NCI-H2227 (cell line): ENCODE data around the gene CEP85L.

ENCODE experiments used
- DNase-seq: peaks from one replicate; lab custom pipeline; 2025; ENCODE audit not compliant: unreplicated experiment; lab: John Stamatoyannopoulos, UW

Gene CEP85L

DNA sequence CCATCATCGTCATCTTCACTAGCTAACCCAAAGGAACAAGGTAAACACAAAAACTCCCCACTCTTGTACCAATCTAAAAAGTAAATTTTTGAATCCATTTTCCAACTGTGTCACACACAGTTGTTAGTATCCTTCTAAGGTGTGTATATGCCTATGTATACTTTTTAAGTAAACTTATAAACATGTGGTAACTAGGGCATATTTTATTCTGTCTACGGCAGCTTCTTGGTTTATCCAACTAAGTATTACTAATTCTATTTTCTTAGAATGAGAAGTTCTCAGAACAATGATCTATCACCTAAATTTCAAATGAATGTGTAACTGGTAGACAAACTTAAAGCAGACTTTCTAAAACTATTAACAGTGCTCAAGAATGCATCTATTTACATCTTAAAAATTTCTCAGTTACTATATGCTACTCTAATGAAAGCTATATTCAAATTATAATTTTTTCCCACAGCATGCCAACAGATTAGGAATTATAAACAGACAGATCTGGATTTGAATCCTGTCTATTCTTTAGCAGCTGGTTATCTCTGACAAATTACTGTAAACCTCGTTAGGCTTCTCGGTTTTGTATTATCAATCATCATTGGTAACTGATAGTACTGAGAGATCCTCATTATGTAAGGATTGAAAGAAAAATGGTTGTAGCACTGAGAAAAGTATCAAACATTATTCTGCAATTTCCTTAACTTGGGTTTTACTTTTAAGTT is 105.1 kb downstream of the CEP85L start:
- DNase-seq, result no peak

DNA sequence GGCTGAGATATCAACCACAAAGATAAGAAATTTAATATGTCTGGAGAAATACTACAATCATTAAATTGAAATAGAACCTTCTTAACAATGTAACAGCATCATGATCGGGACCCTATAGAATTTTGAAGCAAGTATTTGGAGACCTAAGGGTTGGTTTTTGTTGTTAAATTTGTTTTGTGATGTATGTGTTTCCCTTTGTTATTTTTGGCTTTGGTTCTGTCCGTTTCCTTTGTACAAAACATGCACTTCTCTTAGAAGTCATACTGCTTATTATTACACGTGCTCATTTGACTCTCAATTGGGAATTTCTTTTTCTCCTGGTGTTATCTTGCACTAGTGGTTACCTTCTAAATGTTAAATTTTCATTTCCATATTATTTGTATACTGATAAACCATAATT is 107.3 kb downstream of the CEP85L start:
- no peak for DNase-seq

DNA sequence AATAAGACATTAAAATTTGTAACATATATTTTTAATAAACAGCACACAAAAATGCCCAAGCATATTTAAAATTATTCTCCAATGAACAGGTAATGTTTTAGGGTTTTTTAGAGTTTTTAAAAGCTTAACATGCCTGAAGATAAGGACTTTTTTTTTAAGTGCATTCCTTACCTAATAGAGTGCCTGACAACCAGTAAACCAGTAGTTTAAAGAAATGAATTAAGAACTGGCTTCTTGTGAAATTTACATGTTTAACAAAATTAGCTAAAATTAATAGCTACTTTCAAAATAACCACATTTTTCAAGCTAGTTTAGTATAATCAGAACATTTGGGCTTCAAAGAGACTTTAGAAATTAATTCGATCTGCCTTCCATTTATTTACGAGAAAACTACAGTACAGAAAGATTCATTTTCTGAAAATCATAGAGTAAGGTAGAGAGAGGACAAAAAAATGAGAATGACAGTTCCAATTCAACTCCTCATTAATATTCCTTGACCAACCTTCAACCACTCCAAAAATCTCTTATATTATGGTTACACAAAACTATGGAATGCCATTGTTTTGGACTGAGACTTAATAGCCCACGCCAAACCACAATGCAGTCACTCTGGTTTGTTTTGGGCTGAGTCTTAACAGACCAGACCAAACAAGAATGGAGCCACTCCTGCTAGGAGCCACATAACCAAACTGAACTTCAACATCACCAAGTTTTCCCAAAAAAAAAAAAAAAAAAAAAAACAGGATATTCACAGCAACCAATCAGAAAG is 109.0 kb downstream of the CEP85L start:
- no peak for DNase-seq

DNA sequence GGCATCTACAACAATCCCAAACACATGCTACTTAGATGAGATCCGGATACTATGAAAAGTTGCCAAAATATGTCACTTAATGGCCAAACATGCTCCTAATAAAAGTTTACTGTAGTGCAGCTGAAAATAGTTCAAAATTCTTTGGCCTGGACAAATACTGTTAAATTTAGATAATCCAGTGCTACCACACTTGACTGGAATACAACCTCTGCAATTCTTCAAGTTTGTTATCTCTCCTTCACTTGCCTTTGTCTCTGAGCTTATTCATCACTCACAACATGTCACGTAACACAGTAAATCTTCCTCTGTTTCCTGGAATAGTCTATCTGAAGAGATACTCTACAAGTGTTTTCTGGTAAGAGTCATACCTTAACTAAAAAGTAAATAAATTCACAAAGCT is 113.8 kb downstream of the CEP85L start:
- DNase-seq, result no peak

DNA sequence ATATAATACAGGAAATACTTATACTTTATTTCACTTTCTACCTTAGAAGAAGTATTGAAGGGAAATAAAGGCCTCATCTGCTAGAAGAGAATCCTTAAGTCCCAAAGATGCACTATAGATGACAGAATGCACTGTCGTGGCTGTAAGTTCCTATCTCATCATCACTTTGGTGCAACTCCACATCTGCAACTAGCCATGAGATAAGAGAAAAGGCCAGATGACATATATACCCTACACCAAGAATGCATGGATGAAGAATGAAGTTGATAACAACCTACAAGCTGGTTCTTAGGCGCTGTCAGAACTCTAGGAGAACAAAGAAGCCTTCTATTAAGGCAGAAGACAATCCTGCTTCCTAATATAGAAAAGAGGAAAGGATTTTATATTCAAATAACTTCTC is 114.9 kb downstream of the CEP85L start:
- DNase-seq, result no peak

DNA sequence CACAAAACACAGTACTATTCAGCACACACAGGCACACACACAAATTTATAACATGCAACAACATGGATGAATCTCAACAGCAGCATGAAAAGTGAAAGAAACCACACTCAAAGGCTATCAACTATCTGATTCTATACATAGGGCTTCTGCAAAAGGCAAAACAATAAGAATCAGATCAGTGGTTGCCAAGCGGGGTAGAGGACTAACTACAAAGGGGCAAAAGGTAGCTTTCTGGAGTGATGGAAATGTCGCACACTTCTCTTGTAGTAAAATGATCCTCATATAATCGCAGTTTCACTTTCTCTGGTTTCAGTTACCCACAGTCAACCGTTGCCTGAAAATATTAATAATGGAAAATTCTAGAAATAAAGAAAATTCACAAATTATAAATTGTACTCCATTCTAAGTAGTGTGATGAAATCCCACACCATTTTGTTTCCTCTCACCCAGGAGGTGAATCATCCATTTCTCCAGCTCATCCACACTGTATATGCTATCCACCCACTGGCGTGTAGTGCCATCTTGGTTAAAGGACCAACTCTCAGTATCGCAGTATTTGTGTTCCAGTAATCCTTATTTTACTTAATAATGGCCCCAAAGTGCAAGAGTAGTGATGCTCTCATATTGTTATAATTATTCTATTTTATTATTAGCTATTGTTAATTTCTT is 116.1 kb downstream of the CEP85L start:
- DNase-seq, result no peak

DNA sequence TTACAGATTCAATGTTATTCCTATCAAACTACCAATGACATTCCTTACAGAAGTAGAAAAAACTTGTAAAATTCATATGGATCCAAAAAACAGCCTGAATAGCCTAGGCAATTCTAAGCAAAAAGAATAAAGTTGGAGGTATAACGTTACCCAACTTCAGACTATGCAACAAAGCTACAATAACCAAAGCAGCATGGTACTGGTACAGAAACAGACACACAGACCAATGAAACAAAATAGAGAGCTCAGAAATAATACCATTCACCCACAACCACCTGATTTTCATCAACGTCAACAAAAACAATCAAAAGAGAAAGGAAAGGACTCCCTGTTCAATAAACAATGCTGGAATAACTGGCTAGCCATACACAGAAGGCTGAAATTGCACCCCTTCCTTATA is 120.4 kb downstream of the CEP85L start:
- no peak for DNase-seq

DNA sequence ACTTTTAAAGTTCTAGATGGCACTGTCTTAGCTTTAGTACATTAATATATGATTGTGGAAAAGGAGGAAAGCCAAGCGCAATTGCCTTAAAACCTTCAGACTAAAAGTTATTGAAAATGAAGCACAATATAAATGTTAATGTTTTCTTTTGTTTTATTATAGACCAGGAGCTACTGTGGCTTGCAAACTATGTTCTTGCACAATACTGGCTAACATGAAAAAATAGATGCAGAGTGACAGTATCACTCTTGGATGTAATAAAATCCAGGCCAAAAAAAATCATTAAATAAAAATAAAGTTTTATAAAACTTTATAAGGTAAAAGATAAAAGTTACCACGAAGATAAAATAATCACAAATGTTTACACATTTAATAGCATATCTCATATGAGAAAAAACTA is 121.6 kb downstream of the CEP85L start:
- DNase-seq, result no peak

DNA sequence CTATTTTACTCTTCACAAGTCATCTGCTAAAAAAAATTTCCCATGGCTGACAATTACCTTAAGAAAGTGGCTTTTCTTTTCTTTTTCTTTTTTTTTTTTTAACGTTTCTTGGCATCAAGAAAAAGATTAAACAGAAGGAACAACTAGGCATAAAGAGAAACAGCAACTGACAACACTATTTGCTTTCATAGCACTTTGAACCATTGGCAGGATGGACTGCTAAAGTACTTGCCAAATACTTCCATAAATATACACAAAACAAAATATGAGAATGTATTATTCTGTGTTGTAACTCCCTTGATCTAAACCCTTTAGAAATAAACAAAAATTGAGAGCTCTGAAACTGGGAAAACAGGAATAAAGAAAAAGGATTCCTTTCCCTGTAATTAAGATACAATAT is 123.3 kb downstream of the CEP85L start:
- no peak for DNase-seq

DNA sequence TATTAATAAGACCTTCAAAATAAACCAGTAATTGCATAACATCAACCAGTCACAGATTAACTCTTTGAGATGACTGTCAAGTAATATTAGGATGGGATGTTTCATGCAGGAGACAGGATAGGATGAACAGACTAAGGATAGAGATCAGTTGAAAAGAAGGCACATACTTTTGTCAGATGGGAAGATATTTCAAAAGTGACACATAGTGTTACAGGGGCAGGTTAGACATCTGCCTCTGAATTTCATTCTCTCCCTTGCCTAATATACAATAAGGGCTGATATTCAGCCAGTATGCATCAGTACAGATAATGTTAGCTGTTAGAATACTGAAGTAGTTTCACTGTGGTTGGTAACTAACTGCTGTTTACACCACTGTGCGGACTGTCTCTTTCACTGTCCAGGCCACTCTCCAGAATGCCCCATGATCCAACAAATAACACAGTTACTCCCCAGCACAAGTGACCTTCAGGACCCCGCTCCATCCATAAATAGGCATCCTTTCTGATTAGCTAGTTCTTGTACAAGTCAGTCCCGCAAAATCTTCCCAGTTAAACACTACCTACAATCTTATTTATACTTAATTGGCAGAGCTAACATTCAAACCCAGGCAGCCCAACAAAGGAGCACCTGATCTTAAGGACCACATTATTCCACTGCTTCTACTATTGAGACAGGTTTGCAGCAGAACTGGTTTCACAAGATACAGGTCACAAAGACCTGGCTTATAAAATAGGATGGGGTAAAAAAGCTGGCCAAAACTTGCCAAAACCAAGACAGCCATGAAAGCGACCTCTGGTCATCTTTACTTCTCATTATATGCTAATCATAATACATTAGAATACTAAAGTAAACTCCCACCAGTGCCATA is 125.2 kb downstream of the CEP85L start:
- peak; percentile 25 for DNase-seq

DNA sequence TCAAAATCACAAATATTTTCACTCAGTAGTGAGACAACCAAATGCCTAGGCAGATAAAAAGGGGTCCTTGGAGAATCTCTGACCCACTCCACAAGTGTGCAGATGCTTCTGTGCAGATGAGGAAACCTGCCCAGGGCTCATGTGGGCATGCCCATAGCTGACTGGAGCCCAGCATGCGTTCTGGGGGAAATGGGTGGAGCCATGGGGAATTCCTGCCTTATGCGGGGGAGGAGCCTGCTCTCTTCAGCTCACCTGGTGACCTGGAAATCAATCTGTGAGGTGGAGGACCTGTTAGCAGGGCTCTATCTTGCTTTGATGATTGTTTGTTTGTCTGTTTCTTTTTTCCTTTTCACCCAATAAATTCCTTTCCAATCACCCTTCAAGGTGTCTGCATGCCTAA is 126.7 kb downstream of the CEP85L start:
- no peak for DNase-seq

DNA sequence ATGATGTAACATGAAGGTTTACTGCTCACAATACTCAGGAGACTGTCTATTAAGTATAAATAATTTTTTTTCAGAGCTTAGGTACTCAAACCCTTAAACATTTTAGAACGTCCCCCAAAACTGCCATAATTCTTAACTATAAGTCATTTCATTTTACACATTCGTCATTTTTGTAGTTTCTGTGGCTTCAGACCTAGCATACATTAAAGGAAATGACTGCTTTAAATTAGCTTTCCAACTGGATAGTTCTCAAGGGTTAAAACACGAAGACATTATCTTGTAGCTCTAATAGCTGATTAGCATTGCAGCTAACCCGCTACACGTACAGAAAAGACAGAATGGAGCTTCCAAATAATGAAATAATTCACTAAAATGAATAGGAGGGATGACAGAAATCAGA is 128.2 kb downstream of the CEP85L start:
- no peak for DNase-seq

DNA sequence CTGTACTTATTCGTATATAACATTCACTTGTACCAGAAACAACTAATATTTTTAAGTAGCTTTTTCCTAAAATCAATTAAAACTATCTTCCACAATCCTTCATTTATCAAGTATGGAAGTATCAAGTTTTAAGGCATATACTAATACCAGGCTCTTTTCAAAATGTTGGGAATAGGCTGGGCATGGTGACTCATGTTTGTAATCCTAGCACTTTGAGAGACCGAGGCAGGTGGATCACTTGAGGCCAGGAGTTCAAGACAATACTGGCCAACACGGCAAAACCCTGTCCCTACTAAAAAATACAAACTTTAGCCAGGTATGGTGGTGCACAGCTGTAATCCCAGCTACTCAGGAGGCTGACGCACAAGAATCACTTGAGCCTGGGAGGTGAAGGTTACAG is 129.0 kb downstream of the CEP85L start:
- DNase-seq, result no peak

DNA sequence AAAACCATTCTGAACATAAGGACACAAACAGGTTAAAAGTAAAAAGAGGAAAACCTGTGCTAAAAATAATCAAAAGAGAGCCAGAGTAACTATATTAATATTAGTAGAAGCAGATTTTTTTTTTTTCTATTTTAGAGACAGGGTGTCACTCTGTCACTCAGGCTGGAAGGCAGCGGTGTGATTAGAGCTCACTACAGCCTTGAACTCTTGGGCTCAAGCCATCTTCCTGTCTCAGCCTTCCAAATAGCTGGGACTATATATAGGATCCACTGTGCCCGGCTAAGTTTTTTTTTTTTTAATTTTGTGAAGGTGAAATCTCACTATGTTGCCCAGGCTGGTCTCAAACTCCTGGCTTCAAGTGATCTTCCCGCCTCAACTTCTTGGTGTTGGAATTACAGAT is 136.7 kb downstream of the CEP85L start:
- no peak for DNase-seq

DNA sequence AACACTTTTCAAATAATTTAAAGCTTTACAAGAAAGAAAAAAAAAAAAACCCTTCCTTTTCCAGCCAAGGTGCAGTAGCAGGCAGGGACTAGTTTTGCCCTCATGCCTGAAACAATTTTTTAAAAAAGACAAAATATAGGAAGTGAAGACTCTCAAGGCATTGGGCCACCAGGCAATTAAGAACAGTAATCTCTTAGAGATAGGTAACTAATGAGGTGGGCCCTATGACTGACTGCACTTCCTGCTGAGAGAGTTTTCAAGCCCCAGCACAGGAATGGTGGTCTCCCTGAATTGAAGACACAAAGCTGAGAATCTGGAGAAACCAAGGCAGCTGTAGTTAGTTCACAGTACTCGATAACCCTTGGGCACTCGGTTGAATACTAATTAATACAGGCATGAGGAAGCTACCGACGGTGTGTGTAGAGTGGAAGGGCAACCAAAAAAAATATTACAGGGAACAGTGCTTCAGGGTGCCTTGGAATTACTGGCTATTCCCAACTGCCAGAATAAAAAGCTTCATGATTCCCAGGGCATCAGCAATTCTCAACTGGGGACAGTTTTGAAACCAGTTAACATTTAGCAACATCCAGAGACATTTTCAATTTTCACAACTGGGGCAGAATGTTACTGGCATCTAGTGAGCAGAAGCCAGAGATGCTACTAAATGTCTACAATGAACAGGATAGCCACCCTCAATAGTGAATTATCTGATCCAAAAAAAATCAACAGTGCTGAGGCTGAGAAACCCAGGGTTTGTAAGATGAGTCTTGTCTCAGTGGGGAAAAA is 139.3 kb downstream of the CEP85L start:
- no peak for DNase-seq

DNA sequence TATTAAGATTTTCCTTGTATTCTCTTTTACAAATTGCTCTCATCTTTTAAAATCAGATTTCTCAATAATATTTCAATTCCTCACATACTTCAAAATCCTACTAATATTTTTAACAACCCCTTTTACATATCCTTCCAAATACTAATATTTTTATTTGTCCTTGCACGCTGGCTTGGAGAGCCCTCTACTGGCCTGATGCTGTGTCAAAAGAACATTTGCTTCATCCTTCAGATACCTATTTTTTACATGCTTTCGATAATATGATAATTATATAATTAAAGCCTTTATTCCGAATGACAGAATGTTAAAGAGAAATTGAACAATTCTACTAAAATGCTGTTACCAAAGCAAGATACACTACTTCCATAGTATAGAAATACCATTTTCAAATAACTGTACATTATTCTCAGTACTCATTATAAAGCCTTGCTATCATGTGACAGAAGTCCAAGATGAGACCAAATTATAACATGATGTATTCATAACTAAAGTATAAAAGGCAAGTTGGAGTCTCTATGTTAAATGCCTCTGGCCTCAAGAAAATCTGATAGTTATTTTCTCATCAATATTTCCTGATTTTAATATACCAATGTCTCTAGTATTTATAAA is 142.3 kb downstream of the CEP85L start:
- peak; percentile 6 for DNase-seq

DNA sequence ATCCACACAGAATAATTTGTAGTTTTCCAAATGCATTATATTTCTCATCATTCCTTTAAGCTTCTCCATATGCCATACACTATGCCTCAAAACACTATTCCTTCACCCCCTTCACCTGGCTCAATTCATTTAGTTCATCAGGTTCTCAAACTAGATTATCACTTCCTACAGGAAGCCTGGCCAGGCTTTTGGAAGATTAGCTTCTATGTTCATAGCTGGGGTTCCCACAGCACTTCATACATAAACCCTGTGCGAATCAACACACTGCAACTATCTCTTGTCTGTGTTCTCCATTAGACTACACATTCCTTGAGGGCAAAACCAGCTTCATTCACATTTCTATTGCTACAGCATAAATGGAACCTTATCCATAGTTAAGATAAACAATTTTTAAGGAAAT is 143.8 kb downstream of the CEP85L start:
- DNase-seq, result no peak

DNA sequence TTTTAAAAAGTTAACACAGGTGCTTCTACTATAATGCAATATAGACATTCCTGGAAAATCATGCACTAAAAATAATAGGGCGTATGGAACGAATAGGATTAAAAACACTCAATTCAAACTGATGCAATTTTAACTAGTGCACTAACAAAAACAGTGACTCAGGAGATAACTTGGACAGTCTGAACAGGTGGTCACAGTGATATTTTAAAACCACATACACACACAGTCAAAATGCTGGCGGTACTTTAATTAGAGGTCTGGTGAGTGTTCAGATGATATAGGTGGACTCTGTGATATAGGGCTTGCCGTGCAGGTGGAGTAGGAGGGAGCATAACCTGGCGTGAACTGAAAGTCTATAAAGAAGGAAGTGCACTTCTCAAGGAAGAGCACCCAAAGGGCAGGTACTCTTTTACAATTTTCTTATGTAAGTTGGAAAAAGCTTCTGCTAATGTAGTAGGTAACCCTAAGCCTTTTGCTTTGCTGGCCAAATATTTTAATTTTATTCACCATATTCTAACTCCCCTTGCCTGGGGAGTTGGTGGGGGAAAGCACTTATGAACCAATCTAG is 145.2 kb downstream of the CEP85L start:
- DNase-seq, result no peak

DNA sequence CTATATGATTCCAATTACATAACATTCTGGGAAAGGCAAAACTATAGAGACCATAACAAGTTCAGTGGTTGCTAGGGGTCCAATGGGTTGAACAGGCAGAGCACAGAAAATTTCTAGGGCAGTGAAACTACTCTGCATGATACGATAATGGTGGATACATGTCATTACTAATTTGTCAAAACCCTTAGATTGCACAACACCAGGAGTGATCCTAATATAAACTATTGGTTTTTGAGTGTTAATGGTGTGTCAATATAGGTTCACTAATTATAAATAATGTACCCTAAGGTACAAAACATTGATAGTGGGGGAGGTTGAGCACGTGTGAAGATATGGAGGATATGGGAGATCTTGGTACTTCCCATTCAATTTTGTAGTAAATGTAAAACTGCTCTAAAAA is 145.7 kb downstream of the CEP85L start:
- DNase-seq, result no peak

DNA sequence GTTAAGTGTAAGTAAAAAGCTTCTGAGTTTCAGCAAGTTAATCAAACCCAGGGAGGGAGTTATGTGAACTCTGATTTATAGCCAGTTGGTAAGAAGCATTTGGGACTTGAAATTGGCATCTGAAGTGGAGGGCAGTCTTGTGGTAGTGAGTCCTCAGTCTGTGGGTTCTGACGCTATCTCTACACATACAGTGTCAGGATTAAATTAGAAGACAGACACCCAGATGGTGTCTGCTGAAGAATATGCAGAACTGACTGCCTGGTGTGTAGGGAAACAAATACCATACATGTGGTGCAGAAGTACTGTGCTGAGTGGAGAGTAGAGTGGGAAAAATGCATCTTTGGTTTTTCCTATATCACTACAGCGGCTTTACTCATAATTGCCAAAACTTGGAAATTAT is 146.8 kb downstream of the CEP85L start:
- DNase-seq, result no peak
